HG03442 (cell line): ENCODE measurements around the gene SKOR1.

Experiments used
- ATAC-seq: cut with Tn5 transposase; IDR thresholded peaks from one replicate; pipeline ENCODE4 v1.9.1; 2021; ENCODE audit warnings: mild to moderate bottlenecking, moderate library complexity; ENCODE audit not compliant: unreplicated experiment

SKOR1 gene

DNA sequence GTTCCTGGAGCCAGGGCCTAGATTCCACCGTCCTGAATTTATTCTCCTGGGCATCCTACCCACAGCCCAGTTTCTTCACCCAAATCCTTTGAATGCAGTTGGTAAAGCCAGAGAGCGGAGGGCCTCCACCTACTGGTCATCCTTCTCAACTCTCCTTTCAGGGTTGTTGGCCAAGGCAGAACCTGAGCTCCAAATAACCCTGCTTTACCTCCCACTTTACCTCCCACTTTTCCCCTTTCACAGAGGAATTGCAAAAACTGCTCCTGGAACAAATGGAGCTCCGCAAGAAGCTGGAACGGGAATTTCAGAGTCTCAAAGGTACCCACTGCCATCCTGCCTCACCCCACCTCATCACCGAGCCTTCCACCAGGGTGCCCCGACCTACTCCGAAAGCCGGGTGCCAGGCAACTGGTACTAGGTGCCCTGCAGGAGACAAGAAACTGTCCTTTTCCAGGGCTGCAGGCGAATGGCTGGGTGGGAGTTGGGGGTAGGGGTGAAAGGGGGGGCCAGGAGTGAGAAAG lies 6.8 kb downstream of the SKOR1 start:
- ATAC-seq = no peak

DNA sequence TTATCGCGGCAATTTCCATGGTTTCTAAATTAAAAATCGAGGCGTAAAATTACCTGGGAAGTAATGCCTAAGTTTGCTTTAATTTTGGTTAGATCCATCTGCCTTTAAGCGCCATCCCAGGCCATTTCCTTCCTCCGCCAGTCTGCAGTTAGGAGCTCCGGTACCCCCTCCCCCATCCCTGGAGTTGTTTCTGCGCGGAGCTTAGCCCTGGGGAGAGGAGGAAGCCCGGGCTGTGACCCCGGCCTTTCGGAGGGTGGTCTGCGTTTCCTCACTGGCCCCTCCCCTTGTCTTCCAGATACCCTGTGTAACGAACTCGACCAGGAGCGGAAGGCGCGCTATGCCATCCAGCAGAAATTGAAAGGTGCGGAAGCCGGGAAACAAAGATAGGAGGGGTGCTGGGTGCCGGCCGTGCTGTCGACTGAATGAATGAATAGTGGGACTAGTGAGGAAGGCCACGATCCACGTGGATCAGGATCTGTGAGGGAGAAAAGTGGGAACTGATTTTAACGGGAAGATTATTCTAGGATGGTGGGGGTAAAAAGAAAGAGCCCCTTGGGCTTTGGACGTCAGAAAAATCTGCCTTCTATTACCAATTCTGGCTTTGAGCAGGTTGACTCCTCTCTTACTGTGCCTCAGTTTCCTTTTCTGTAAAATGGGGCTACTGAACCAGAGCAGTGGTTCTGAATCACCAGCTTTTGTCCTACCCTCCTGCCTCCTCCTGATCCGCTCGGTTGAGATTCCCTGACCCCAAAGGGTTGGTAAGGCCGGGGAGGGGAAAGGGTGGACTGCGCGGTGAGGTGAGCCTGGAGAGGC lies 7.8 kb downstream of the SKOR1 start:
- ATAC-seq = no peak

DNA sequence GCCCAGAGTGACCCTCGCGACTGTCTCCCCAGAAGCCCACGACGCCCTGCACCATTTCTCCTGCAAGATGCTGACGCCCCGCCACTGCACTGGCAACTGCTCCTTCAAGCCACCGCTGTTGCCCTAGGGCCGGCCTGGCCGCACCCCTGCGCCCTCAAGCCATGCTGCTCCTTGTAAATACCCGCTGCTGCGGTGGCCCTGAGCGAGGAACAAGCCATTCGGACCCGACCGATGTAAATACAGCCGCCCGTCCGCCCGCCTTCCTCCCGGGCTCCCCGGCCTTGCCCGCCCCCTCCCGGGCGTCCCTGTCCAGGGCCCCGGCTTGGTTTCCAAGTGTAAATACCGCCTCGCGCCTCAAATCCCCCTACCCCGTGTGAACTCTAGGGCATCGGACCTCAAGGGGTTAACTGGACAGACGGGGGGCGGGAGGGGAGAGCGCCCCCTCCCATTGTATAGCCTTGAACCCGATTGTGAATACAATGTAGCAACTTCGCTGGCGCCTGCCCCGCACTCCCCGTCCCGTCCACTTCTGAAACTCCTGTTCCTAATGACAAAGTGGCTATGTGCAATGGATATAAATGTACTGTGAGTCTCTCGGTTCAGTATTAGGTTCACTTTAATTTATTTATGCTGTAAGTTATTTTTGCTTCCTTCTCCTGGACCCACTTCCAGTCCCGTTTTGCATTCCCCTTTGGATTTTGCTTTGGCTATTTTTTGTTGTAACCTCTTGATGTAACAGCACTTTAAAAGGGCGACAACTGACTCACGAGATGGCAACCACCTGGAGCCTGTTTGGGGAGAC lies 8.6 kb downstream of the SKOR1 start:
- ATAC-seq = no peak

DNA sequence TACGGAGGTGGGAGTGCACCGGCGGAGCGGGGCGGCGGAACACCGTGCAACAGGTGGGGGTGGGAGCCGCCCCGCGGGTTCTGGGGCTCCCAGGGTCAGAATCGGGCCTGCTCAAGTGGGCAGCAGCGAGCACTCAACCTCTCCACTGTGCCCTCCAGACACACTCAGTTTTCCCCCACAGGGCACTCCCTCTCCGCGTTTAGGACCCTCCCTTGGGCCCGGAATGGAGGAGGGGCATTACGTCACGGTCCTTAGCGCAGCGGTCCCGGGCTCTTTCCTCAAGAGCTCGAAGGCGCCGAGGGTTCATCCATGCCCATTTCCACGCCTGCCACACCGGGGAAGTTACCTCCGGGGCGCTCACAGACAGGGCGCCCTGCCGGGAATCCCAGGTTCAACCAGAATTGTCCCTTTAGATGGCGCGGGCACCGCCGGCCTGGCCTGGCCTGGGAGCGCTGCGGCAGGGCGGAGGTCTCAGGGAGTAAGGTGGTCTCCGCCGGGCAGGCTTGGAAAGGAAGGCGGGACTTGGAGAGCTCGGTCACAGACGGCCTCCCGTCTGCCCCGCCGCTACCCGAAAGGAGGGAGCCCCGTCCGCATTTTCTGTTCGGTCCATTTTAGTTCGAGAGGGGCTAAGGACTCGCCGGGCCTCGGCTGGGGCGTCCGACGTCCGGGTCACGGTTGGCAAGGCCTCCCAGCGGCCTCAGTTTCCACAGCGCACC lies 9.4 kb downstream of the SKOR1 start:
- ATAC-seq = no peak

DNA sequence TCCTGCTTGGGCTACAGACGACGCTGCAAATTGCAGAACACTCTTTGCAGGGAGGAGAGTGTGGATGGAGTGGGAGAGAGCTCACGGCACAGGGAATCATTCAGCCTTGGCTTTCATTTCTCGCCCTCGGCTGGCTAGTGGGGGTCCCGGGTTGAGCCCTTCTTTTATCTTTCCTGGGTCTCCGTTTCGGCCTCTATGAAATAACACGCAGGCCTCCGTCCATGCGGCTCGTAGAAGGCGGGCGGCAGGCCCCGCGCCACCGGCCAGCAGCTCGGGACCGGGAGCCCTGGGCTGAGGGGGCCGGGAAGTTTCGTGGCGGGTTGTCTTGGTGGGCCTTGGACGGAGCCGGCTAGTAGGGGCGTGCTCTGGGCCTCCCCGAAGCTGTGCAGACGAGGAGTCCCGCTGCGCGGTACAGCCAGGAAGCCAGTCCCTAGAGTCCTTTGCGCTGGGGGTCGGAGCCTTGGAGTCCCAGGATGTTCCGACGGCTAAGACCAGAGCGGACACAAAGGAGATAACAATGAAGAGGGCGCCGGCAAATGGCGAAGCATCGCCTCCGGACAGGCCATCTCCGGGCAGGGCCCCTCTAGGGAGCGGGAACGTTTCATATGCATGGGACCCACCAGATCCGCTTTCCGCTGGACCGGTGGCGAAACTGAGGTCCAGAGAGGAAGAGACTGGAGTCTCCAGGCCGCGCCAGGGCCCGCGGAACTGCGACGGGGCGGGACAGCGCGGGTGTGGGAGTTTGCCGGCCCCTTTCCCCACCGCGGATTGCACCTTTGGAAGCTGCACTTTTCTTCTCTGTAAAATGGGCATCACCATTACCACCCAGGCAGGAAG lies 10.2 kb downstream of the SKOR1 start:
- no peak for ATAC-seq

DNA sequence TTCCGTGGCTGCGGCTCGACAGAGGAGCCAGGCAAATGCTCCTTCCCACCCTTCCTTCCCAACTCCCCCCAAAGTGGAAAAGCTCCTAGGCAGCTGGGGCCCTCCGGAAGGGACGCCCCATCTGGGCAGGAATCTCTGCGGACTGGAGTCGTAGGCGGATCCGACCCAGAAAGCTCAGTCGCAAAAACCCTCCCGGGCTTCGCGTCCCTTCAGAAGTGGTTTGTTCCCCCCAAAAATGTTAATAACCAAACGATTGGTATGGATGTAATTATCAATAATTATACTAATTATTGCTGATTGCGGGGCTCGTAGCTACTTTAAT lies 10.8 kb downstream of the SKOR1 start:
- ATAC-seq = no peak

DNA sequence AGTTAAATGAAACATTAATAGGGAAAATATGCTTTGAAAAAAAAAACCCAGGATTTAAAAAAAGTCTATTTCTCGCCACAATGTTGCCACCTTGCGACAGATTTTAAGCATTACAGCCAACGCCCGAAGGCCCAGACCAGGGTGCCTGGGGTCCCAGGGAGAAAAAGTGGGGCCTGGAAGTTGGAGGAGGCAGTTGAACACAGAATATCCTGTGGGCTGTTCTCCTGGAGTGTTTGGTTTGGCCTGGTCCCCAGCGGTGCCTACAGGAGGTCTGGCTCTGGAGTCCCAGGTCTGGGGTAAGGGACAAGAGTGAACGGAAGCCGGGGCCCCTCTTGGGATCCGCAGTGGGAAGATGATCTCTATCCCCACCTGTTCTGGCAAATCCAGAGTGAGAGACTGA lies 11.2 kb downstream of the SKOR1 start:
- ATAC-seq = no peak

DNA sequence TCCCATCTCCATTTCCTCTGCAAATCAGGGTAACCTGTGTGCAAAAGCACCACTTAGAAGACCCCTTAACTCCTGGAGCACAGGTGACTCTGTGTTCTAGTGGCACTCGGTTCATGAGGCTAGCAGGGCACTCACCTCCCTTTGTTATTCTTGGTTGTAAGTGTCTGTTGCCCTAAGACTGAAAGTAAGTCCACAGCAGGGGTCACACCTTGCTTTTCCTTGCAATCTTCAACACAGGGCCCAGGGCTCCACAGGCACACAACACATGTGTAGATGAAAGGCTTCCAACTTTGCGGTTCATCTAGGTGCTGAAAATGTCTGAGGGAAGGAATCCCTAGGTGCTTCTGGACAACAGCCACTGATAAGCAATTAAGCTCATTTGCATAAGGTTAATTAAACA lies 11.6 kb downstream of the SKOR1 start:
- no peak for ATAC-seq

DNA sequence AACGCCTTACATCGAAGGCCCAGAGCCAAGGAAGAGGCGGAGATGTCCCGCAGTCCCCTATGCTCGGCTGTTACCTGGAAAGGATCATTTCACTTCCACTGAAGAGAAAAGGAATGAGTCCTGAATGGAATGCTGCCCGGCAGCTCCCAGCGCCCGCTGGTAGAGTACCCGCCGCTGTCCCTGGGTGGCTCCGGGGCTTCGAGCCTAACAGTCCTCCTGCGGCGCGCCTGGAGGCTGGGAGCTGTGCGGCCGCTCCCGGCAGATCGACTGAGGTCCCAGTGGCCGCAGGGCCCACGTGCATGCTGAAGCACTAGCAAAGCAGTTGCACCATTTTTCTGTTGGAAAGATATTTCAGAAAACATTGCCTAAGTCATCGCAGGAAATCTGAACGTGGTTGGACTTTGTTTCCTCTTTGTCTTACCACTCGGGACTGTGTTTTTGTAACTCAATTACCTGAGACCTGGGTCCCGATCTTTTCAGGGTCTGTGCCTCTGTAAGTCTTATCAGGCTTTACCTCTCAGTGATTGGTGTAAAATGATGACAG lies 13.6 kb downstream of the SKOR1 start:
- ATAC-seq = no peak

DNA sequence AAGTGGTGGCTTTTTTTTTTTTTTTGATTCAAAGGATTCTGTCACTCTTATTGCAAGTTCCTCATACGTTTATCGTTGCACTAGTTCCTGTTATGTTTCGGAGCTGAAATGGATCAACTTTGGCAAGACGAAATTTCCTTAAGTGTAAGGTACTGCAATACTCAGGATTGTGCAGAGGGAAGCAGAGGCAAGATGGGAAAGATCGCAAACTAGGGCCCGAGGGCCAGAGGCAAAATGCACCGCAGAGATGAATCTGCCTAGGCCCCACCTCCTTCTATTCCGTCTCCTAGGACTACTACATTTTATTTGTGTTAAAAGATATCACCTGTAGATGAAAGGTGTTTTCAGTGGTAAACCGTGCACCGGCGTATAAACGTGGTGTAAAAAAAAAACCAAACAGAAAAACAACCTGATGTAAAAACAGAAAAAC lies 14.2 kb downstream of the SKOR1 start:
- no peak for ATAC-seq

DNA sequence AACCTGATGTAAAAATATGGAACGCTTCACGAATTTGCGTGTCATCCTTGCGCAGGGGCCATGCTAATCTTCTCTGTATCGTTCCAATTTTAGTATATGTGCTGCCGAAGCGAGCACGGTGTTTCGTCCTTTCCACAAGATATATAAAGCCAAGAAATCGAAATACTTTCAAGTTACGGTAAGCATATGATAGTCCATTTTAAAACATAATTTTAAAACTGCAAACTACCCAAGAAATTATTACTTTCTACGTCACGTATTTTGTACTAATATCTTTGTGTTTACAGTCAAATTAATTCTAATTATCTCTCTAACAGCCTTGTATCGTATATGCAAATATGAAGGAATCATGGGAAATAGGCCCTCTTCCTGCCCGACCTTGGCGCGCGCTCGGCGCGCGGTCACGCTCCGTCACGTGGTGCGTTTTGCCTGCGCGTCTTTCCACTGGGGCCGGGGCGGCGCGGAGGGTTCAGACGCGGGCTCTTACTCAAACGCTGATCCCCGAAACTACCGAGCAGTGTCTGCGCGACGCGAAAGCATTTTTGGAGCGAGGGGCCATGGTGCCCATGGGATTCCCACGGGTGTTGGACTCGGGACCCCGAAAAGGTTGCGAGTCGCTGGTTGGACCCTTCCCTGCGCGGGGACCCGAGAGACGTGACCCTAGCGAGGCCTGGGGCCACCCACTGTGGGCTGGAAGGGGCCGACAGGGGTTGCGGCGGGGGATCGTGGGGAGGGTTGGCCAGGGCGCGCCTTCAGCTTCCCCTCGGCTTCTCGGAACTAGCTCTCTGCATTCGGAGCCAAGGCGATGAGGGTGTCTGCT lies 14.8 kb downstream of the SKOR1 start, which contains the start of gene RNU6-1:
RNU6-1 (minus strand) TSS at position 117 of the 820 bp plus-strand sequence.
- ATAC-seq = peak; percentile 80

DNA sequence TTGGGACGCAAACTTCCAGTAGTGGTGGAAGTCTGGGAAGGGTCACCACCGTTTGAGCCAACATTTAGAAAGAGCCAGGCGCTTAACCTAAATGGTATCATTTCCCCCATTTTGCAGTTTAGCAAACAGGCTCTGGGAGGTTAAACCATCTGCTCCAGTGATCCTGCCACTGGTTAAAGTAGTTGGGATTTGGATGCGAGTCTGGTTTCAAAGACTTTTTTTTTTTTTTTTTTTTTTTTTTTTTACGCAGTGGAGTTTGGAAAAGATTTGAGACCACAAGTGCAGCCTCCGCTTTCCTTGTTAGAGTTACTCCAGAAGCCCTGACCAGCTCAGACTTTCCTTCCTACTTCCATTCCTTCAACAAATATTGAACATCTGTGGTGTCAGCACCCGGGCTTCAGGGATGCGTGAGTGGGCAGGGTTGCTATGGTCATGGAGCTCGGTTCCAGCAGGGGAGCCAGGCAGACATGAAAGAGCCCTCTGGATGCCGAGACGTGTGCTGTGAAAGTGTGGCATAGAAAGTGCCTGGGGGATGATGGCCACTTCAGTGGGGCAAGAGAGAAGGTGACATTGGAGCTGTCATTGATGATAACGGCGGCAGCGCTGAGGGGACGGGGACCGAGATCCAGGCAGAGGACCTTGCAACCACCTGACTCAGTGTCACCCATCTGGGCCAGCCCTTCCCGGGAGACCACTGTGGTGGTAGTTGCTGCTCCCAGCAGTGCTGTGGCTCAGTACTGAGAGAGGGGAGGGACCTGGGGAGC lies 15.6 kb downstream of the SKOR1 start:
- ATAC-seq = no peak

DNA sequence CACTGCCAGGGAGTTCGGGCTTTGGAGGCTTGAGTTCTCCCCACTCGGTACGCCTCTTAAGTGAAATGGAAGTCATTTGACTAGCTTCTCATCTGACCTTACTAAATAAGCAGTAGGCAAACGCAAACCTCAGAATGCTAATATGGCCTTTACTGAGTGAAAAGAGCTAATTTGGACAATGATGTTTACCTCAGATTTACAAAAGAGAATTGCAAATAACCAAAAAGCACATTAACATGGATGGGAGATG lies 16.1 kb downstream of the SKOR1 start:
- ATAC-seq = no peak

DNA sequence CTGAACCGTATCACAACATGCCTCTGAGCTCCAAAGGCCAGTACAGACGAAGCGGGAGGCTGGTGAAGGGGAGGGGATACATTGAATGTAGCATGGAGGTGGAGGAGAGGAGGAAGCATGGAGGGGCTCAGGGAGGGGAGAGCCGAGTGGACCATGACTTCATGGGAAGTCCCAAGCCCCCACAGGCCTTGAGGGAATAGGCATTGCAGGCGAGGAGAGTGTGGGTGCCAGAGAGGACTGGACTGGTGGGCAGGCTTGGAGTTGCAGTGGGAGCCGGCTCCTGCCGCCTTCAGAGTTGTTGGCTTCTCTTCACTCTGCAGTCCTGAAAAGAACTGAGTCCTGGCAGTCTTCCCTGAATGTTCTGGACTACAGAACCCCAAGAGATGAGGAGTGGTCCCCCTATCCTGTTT lies 17.8 kb downstream of the SKOR1 start:
- no peak for ATAC-seq

DNA sequence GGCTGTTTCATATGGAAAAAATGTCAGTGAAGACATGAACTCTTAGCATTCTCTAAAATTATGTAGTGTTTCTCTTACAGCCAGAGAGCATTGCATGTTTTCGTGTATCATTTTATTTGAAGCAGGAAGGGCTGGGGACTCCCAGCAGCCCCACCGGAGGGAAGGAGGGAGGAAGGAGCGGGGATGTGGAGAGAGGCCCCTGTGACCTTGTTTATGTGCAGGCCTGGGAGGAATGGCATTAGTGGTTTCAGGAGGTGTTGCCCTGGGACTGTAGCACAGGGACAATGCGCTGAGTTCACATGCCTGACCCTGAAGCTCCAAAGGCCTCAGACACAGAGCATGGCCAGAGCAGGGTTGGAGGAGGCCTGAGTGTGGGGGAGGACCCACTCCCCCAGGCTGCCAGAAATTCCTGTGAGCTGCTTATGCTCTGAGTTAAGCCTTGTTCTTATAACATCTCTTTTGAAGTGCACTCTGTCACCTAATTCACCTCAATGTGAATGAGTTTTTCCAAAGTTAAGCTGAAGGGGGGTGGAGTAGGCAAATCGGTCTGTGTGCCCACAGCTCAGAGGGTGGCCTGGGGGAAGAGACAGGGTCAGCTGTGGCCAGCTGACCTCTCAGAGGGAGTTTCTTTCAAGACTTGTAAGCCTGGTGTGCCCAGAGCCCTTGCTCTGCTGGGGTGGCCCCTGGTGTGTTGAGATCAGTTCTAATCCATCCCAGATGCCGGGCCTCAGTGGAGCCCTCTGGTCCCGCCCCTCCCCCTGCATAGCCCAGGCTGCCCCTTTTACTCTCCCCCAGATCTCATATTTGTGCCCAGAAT lies 18.5 kb downstream of the SKOR1 start:
- no peak for ATAC-seq

DNA sequence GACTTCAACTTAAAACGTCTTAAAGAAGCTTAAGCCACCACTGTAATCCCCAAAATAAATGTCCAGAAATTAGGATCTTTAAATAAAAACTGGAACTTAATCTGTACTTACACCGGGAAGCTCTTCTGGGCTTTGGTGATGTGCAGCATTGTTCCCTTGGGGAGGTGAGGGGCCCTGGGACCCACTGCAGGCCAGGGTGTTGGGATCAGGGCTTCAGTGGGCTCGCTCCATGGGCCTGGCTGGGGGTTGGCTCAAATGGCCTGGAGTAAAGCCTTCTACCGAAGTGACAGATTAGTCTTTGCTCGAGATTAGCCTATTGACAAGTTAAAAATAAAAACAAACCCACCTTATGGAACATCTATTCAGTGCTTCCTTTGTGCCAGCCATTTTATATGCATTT lies 20.7 kb downstream of the SKOR1 start:
- no peak for ATAC-seq

DNA sequence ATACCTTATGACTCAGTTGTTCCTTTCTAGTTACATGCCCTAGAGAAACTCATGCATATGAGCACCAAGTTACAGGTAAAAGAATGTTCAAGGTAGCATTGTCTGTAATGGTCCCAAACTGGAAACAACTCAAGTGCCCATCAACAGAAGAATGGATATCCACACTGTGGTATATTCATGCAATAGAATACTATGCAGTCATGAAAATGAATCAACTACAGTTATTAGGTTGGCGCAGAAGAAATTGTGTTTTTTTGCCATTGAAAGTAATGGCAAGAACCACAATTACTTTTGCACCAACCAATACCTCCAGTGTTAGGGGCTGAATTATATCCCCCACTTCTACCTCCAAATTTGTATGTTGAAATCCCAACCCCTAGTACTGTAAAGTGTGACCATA lies 24.2 kb downstream of the SKOR1 start:
- ATAC-seq = no peak

DNA sequence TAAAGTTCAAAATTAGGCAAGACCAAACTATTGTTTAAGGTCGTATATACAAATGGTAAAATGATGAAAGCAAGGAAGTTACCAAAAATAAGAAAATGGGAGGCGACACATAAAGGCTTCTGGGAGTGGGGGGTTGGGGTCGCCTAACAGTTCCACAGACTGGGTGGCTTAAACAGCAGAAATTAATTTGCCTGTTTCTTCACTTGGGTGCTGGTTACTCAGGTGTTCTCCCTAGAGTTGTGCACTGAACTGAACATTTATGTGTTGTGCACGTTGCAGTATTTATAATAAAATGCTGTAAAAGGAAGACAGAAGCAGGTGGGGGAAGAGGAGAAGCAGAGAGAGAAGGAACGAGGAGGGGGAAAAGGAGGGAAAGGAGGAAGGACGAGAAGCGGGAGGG lies 25.0 kb downstream of the SKOR1 start:
- no peak for ATAC-seq
